ENCODE measurements around the gene MRPL43.

Gene MRPL43

DNA sequence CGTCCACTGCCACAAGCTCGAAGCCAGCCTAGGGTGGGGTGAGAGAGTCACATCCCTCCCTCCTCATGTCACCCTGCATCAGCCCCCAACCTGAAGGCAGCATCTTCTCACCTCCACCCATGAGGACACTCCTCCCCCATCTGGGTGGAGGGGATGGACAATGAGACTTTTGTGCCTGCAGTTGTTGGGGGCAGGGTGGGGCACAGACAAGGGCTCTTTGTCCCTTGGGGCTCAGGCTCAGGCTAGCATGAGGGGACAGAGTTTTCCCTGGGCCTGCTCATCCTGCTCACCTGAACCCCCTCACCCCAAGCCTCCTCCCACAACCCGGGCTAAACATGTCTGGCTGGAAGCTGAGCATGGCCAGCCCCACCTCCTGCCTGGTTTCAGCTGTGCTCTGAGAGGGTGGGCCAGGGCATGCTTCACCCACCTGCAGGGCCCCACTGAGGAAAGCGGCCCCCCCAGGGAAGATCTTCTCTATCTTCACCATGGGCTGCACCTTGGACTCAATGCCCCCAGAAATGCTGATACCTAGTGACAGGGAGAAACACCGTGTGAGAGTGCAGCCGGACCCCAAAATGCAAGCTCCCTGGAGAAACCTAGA lies 21.6 kb upstream of the MRPL43 start:
- no peak overlapping the region for H3K9ac ChIP-seq (ENCODE audit: low read length)
- H3K9me3 ChIP-seq (ENCODE audit: control insufficient read depth, low read length): no peaks in the 10 kb centered on the region
- peaks cover 36% of the 10 kb centered on the region for H3K36me3 ChIP-seq (ENCODE audit: control insufficient read depth, insufficient read depth, low read length, severe bottlenecking)
- DNase-seq (ENCODE audit: low read depth): no peak
- H3K4me3 ChIP-seq (ENCODE audit: low read length): no peak overlapping the region
- no peaks in the 10 kb centered on the region for H3K27me3 ChIP-seq (replicated peaks; ENCODE audit: control insufficient read depth, insufficient read depth, low read length)
- H3K4me1 ChIP-seq (ENCODE audit: control insufficient read depth, insufficient read depth, low read length): peaks cover 31% of the 10 kb centered on the region

DNA sequence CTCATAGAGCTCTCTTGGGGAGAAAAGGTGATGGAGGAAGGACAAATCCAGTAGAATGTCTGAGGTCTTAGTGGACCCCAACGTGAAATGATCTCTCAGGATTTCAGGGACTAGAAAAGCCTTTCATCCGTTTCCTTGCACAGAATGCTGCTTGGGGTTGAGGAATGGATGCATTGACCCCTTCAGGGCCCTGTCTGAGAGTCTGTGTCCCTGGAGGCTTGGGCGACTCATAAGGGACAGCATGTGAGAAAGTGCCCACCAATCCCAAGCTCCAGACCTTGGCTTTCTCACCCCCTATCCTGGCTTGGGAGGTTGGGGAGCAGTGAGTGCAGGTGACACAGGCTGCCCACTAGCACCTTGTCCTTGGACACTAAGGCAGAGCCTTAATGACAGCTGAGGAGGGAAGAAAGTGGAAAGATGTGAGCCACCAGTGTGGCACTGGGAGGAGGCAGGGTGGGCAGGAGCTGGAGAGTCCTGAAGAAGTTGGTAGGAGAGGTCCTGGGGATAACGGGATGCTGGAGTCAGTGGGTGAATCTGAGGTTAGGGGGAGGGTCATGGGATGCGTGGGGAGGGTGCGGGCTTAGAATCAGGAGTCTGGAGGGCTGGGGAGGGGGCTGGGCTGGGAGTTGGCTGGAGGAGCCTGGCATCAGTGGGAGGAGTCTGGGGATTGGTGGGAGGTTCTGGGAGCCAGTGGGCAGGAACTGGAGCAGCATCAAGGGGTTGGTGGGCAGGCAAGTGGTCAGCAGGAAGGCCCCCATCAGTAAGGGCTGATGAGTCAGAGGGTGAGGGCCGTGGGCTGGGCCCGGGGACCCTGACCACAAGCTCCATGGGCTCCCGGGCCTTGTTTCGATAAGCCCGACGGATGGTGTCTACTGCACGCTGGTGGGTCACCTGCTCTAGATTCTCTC lies 20.9 kb upstream of the MRPL43 start:
- Histone ChIP-seq H3K27me3 (replicated peaks; ENCODE audit: control insufficient read depth, insufficient read depth, low read length) (no peaks in the 10 kb centered on the region), H3K36me3 (ENCODE audit: control insufficient read depth, insufficient read depth, low read length, severe bottlenecking) (peaks cover 44% of the 10 kb centered on the region), H3K4me1 (ENCODE audit: control insufficient read depth, insufficient read depth, low read length) (peaks cover 33% of the 10 kb centered on the region), H3K9ac (ENCODE audit: low read length) (peak overlapping the region; percentile 3), H3K4me3 (ENCODE audit: low read length) (no peak overlapping the region), H3K9me3 (ENCODE audit: control insufficient read depth, low read length) (no peaks in the 10 kb centered on the region)
- DNase-seq (ENCODE audit: low read depth): no peak

DNA sequence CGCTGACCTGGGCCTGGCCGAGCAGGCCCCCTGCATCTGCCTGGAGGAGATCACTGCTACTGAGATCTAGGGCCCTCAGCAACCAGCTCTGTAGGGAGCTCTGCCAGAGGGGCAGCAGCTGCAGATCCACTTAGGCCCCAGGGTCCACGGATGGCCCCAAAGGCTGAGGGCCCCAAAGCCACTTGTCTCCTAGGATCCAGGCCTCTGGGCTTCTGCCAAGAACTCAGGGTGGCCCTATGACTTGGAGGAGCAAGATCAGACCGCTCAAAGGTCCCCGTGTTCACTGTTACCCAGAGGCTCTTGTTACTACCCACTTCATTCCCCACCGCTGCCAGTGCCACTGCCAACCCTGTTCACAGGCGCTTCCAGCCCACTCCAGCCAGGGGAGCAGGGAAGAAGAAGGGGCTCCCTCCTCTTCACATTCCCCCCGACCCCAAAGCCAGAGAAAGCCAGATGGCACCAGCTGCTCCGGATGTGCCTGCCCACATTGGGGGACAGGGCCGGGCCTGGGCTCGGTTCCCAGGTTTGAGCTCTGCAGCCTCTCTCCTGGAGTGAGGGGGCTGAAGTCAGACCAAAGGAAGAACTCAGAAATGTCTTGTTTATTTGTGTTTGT lies 19.9 kb upstream of the MRPL43 start:
- H3K4me1 ChIP-seq (ENCODE audit: control insufficient read depth, insufficient read depth, low read length): peaks cover 32% of the 10 kb centered on the region

DNA sequence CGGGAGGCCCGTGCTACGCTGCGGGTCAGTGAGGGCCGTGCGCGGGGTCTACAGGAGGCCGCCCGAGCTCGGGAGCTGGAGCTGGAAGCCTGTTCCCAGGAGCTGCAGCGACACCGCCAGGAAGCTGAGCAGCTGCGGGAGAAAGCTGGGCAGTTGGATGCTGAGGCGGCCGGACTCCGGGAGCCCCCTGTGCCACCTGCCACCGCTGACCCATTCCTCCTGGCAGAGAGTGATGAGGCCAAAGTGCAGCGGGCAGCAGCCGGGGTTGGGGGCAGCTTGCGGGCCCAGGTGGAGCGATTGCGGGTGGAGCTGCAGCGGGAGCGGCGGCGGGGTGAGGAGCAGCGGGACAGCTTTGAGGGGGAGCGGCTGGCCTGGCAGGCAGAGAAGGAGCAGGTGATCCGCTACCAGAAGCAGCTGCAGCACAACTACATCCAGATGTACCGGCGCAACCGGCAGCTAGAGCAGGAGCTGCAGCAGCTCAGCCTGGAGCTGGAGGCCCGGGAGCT lies 19.3 kb upstream of the MRPL43 start:
- peaks cover 37% of the 10 kb centered on the region for H3K4me1 ChIP-seq (ENCODE audit: control insufficient read depth, insufficient read depth, low read length)
- no peak overlapping the region for H3K4me3 ChIP-seq (ENCODE audit: low read length)
- H3K27me3 ChIP-seq (replicated peaks; ENCODE audit: control insufficient read depth, insufficient read depth, low read length): no peaks in the 10 kb centered on the region
- no peaks in the 10 kb centered on the region for H3K9me3 ChIP-seq (ENCODE audit: control insufficient read depth, low read length)
- H3K36me3 ChIP-seq (ENCODE audit: control insufficient read depth, insufficient read depth, low read length, severe bottlenecking): peaks cover 53% of the 10 kb centered on the region
- no peak for DNase-seq (ENCODE audit: low read depth)
- H3K9ac ChIP-seq (ENCODE audit: low read length): peak overlapping the region; percentile 44

More for the DNA sequence above, 19.9 kb upstream of the MRPL43 start:
- Histone ChIP-seq H3K36me3 (ENCODE audit: control insufficient read depth, insufficient read depth, low read length, severe bottlenecking) (peaks cover 53% of the 10 kb centered on the region), H3K9ac (ENCODE audit: low read length) (peak overlapping the region; percentile 44), H3K4me3 (ENCODE audit: low read length) (no peak overlapping the region), H3K27me3 (replicated peaks; ENCODE audit: control insufficient read depth, insufficient read depth, low read length) (no peaks in the 10 kb centered on the region), H3K9me3 (ENCODE audit: control insufficient read depth, low read length) (no peaks in the 10 kb centered on the region)
- peak; percentile 27 for DNase-seq (ENCODE audit: low read depth)

DNA sequence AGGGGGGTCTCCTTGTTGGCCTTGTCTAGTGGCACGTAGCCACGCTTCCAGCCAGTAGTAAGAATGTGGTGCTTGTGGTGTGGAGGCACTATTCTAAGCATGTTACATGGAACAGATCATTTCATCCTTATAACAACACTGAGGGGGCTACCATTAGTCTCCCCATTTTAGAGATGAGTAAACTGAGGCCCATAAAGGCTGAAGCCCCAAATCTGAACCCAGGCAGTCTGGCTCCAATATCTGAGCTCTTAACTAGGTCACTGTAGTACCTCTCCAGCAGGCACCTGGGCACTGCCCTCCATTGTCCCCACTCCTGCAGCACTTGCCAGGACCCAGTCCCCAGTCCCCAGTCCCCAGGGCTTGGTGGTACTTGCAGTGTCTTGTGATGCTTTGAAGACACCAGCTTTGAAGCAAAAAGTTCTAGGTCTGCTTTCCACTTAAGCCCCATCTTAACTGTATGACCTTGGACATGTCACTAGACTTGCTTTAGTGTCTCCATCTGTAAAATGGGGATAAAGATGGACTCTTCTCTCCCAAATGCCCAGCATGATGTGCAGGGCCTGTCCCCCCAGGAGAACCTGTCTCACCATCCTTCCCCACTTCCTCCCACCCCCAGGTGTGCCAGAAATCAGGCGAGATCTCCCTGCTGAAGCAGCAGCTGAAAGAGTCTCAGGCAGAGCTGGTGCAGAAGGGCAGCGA lies 18.7 kb upstream of the MRPL43 start:
- no peak overlapping the region for H3K4me3 ChIP-seq (ENCODE audit: low read length)
- H3K27me3 ChIP-seq (replicated peaks; ENCODE audit: control insufficient read depth, insufficient read depth, low read length): no peaks in the 10 kb centered on the region
- DNase-seq (ENCODE audit: low read depth): no peak
- H3K4me1 ChIP-seq (ENCODE audit: control insufficient read depth, insufficient read depth, low read length): peaks cover 44% of the 10 kb centered on the region
- H3K9me3 ChIP-seq (ENCODE audit: control insufficient read depth, low read length): no peaks in the 10 kb centered on the region
- peaks cover 53% of the 10 kb centered on the region for H3K36me3 ChIP-seq (ENCODE audit: control insufficient read depth, insufficient read depth, low read length, severe bottlenecking)
- no peak overlapping the region for H3K9ac ChIP-seq (ENCODE audit: low read length)

DNA sequence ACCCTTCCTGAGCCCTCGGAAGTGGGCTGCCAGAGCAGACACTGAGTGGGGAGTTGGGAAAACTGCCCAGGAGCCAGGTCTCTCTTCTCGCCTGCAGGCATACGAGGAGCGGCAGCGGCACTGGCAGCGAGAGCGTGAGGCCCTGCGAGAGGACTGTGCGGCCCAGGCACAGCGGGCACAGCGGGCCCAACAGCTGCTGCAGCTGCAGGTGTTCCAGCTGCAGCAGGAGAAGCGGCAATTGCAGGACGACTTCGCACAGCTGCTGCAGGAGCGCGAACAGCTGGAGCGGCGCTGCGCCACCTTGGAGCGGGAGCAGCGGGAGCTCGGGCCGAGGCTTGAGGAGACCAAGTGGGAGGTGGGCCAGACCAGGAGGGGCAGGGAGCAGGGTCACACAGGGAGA lies 18.1 kb upstream of the MRPL43 start:
- H3K36me3 ChIP-seq (ENCODE audit: control insufficient read depth, insufficient read depth, low read length, severe bottlenecking): peaks cover 53% of the 10 kb centered on the region

DNA sequence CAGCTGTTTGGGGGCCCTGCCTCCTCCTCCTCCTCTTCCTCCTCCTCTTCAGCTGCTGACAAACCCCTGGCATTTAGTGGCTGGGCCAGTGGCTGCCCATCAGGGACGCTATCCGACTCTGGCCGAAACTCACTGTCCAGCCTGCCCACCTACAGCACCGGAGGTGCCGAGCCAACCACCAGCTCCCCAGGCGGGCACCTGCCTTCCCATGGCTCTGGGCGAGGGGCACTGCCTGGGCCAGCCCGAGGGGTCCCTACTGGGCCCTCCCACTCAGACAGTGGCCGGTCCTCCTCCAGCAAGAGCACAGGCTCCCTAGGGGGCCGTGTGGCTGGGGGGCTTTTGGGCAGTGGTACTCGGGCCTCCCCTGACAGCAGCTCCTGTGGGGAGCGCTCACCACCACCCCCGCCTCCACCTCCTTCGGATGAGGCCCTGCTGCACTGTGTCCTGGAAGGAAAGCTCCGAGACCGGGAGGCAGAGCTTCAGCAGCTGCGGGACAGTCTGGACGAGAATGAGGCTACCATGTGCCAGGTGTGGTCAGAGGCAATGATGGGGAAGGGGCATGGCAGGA lies 16.4 kb upstream of the MRPL43 start:
- Histone ChIP-seq H3K9me3 (ENCODE audit: control insufficient read depth, low read length) (no peaks in the 10 kb centered on the region), H3K4me3 (ENCODE audit: low read length) (peak overlapping the region; percentile 11), H3K27me3 (replicated peaks; ENCODE audit: control insufficient read depth, insufficient read depth, low read length) (no peaks in the 10 kb centered on the region), H3K9ac (ENCODE audit: low read length) (peak overlapping the region; percentile 90), H3K4me1 (ENCODE audit: control insufficient read depth, insufficient read depth, low read length) (peaks cover 50% of the 10 kb centered on the region), H3K36me3 (ENCODE audit: control insufficient read depth, insufficient read depth, low read length, severe bottlenecking) (peaks cover 53% of the 10 kb centered on the region)
- no peak for DNase-seq (ENCODE audit: low read depth)

More for the DNA sequence above, 18.1 kb upstream of the MRPL43 start:
- no peak overlapping the region for H3K4me3 ChIP-seq (ENCODE audit: low read length)
- H3K9me3 ChIP-seq (ENCODE audit: control insufficient read depth, low read length): no peaks in the 10 kb centered on the region
- H3K9ac ChIP-seq (ENCODE audit: low read length): no peak overlapping the region
- peaks cover 47% of the 10 kb centered on the region for H3K4me1 ChIP-seq (ENCODE audit: control insufficient read depth, insufficient read depth, low read length)
- H3K27me3 ChIP-seq (replicated peaks; ENCODE audit: control insufficient read depth, insufficient read depth, low read length): no peaks in the 10 kb centered on the region
- DNase-seq (ENCODE audit: low read depth): no peak

DNA sequence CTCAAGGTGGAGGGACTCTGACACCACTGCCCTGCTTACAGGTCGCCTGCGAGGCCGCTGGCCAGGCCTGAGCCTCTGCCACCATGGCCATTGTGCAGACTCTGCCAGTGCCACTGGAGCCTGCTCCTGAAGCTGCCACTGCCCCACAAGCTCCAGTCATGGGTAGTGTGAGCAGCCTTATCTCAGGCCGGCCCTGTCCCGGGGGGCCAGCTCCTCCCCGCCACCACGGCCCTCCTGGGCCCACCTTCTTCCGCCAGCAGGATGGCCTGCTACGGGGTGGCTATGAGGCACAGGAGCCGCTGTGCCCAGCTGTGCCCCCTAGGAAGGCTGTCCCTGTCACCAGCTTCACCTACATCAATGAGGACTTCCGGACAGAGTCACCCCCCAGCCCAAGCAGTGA lies 15.2 kb upstream of the MRPL43 start:
- Histone ChIP-seq H3K27me3 (replicated peaks; ENCODE audit: control insufficient read depth, insufficient read depth, low read length) (no peaks in the 10 kb centered on the region), H3K9ac (ENCODE audit: low read length) (peak overlapping the region; percentile 90), H3K9me3 (ENCODE audit: control insufficient read depth, low read length) (no peaks in the 10 kb centered on the region), H3K36me3 (ENCODE audit: control insufficient read depth, insufficient read depth, low read length, severe bottlenecking) (peaks cover 52% of the 10 kb centered on the region), H3K4me1 (ENCODE audit: control insufficient read depth, insufficient read depth, low read length) (peaks cover 50% of the 10 kb centered on the region), H3K4me3 (ENCODE audit: low read length) (peak overlapping the region; percentile 97)
- no peak for DNase-seq (ENCODE audit: low read depth)

DNA sequence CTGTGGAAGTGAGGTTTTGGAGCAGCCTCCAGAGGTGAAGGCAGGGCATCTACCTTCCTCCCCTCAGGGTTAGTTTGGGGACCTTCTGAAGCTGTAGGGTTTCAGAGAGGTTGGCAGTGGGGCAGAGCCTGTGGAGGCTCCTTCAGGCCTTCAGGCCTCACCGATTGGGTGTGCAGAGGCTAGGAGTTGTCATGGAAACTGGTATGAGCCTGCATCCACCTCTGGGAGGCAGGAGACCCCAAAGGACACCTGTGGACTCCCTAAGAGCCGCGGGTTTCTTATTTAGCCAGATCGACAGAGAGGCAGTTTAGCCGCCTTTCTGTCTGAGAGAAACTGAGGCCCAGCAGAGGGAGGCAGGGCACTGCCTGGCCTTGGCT lies 14.3 kb upstream of the MRPL43 start:
- Histone ChIP-seq H3K27me3 (replicated peaks; ENCODE audit: control insufficient read depth, insufficient read depth, low read length) (no peaks in the 10 kb centered on the region), H3K4me3 (ENCODE audit: low read length) (peak overlapping the region; percentile 97), H3K9ac (ENCODE audit: low read length) (peak overlapping the region; percentile 90), H3K4me1 (ENCODE audit: control insufficient read depth, insufficient read depth, low read length) (peaks cover 47% of the 10 kb centered on the region), H3K36me3 (ENCODE audit: control insufficient read depth, insufficient read depth, low read length, severe bottlenecking) (peaks cover 44% of the 10 kb centered on the region), H3K9me3 (ENCODE audit: control insufficient read depth, low read length) (no peaks in the 10 kb centered on the region)
- no peak for DNase-seq (ENCODE audit: low read depth)

DNA sequence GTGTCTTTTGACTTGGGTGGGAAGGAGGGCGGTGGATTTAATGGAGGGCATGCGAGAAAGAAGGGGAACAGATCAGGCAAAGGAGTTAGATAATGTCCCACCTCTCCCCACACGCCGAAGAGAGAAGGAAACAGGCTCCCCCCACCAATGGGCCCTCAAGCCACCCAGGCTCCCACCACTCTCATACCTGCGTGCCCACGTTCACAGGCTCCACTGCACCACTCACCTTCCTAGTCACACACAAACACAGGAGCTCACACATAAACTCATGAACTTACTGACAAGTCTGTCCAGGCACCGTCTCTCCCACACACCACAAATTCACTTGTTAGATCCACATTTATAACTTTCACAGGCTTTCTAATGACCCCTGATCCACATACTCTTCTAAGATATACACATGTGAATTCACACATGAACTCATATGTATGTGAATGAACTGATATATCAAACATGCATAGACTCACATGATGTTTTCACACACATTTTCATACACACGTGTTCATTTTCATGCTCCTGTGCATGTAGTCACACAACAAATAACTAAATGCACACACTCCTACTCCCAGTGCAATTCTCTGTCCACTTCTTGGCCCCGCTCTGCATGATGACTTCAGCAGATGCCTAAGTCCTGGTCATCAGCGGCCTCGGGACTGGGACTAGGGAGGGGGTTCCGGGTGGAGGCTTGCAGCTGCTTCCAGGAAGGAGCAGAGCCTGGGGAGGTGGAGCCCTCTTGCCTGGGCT lies 13.8 kb upstream of the MRPL43 start:
- peak overlapping the region; percentile 97 for H3K4me3 ChIP-seq (ENCODE audit: low read length)
- no peaks in the 10 kb centered on the region for H3K9me3 ChIP-seq (ENCODE audit: control insufficient read depth, low read length)
- DNase-seq (ENCODE audit: low read depth): peak; percentile 95
- peak overlapping the region; percentile 90 for H3K9ac ChIP-seq (ENCODE audit: low read length)
- H3K36me3 ChIP-seq (ENCODE audit: control insufficient read depth, insufficient read depth, low read length, severe bottlenecking): peaks cover 38% of the 10 kb centered on the region
- H3K4me1 ChIP-seq (ENCODE audit: control insufficient read depth, insufficient read depth, low read length): peaks cover 50% of the 10 kb centered on the region
- H3K27me3 ChIP-seq (replicated peaks; ENCODE audit: control insufficient read depth, insufficient read depth, low read length): no peaks in the 10 kb centered on the region

Measured in adipocyte (in vitro differentiated cells).